ENCODE results near the gene METTL3. TPM values are rescaled to one million over a fixed set of nuclear protein-coding genes. Genes with fewer than 3 reads are reported as not detected.

Gene METTL3
- total RNA-seq, 4 donors from 2014 or later = 20.2 to 41.9 (median 29.5) TPM

GRCh38 chr14:21455592-21455911 lies 55.6 kb downstream of the METTL3 start:
- Histone ChIP-seq H3K27ac (peak overlapping the region; percentile 94 to 98 (median 95)), H3K4me3 (peak overlapping the region; percentile 57 to 95 (median 80)), H3K4me1 (peaks cover 0 to 42% (median 22%) of the 10 kb centered on the region in 4 donors), H3K36me3 (peaks cover 0 to 7% (median under 1%) of the 10 kb centered on the region in 4 donors), H3K9me3 (no peaks in the 10 kb centered on the region), H3K27me3 (no peaks in the 10 kb centered on the region)
- TF ChIP-seq POLR2A (IDR thresholded peaks at IDR 0.05) (no peak), POLR2AphosphoS5 (IDR thresholded peaks at IDR 0.05) (no peak), EP300 (IDR thresholded peaks at IDR 0.05; ENCODE audit: low read depth) (no peak)
- TF ChIP-seq, protein P1, sequence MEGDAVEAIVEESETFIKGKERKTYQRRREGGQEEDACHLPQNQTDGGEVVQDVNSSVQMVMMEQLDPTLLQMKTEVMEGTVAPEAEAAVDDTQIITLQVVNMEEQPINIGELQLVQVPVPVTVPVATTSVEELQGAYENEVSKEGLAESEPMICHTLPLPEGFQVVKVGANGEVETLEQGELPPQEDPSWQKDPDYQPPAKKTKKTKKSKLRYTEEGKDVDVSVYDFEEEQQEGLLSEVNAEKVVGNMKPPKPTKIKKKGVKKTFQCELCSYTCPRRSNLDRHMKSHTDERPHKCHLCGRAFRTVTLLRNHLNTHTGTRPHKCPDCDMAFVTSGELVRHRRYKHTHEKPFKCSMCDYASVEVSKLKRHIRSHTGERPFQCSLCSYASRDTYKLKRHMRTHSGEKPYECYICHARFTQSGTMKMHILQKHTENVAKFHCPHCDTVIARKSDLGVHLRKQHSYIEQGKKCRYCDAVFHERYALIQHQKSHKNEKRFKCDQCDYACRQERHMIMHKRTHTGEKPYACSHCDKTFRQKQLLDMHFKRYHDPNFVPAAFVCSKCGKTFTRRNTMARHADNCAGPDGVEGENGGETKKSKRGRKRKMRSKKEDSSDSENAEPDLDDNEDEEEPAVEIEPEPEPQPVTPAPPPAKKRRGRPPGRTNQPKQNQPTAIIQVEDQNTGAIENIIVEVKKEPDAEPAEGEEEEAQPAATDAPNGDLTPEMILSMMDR (IDR thresholded peaks at IDR 0.05) = no peak
- in situ Hi-C loops (cut with MboI; ENCODE audit: low pct_ligation_motif_present in 1 of 4, low pct_unique_long_range_greater_than_20kb in 1 of 4, low sequenced_read_pairs in 3 of 4) = no loop called here
- intact Hi-C loops (cut with DNase I; ENCODE audit: low total_unique reads) = loop anchor here (5.0 kb wide), 1 partner anchor 102 kb away; no protein-coding TSS in a partner anchor
- WGBS, 2 donors (ENCODE audit: low coverage in 1 of 2) = 0% methylated on average over 2 to 17 of the region's 17 CpGs
- no peak for DNase-seq

DNA sequence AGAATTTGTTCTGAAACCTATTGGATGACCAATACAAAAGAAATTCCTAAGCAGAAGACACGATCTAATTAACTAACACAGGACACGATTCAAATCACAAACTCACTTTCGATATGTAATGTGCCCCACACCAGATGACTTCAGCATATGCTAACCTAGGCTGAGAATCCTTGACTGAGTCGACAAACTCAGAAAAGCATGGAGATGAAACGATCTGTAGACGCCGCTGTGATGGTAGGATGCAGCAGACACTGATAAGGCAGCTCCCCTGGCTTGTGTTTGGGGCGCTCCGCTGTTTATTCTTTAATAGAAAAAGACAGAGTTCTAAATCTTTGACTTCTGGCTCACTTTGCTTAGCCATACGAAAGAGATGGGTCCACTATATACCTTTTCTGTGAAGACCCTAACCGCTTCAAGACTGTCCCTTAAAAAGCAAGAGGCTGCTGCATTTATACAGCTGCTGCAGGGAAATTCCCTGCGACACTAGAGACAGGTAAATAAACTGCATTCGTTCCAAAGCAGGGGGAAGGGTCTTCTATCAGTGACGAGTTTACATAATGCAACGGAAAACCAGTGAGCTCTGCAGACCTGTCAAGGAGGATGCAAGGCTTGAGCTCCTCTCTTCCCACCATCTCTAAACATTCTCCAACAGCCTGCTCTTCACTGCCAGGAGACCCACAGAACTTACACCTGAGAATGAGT lies 56.1 kb downstream of the METTL3 start:
- Histone ChIP-seq H3K27ac (peak overlapping the region; percentile 94 to 98 (median 95)), H3K27me3 (no peaks in the 10 kb centered on the region), H3K4me3 (peak overlapping the region; percentile 57 to 95 (median 80)), H3K4me1 (peaks cover 0 to 48% (median 24%) of the 10 kb centered on the region in 4 donors), H3K36me3 (peaks cover 0 to 6% (median 0%) of the 10 kb centered on the region in 4 donors), H3K9me3 (no peaks in the 10 kb centered on the region)
- TF ChIP-seq EP300 (IDR thresholded peaks at IDR 0.05; ENCODE audit: low read depth) (no peak), POLR2A (IDR thresholded peaks at IDR 0.05) (no peak), POLR2AphosphoS5 (IDR thresholded peaks at IDR 0.05) (no peak)
- intact Hi-C loops (cut with DNase I; ENCODE audit: low total_unique reads) (loop anchor here (5.0 kb wide), 1 partner anchor 102 kb away; no protein-coding TSS in a partner anchor), in situ Hi-C loops (cut with MboI; ENCODE audit: low pct_ligation_motif_present in 1 of 4, low pct_unique_long_range_greater_than_20kb in 1 of 4, low sequenced_read_pairs in 3 of 4) (no loop called here)
- 21 to 40% methylated on average over 10 to 15 of the region's 15 CpGs for WGBS, 2 donors (ENCODE audit: low coverage in 1 of 2)
- no peak for DNase-seq

DNA sequence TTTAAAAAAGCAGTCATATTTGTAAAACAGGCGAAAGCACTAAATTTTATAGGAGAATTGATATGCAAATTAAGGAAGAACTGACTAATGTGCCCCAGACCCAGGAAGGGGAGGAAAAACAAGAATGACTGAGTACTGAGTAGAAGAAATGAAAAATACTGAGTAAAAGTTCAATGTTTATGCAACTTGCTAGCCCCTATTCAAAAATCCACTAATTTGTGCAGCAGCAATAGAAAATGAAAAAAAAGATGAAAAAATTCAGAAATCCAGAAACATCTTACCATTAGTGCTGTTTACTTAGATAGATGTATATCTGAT lies 61.3 kb downstream of the METTL3 start:
- DNase-seq = no peak
- H3K4me1 ChIP-seq = peaks cover 0 to 48% (median 16%) of the 10 kb centered on the region in 4 donors
- no peak overlapping the region for H3K4me3 ChIP-seq
- no peaks in the 10 kb centered on the region for H3K27me3 ChIP-seq
- TF ChIP-seq POLR2A (IDR thresholded peaks at IDR 0.05) (no peak), POLR2AphosphoS5 (IDR thresholded peaks at IDR 0.05) (no peak), EP300 (IDR thresholded peaks at IDR 0.05; ENCODE audit: low read depth) (no peak)
- TF ChIP-seq, protein P1 (IDR thresholded peaks at IDR 0.05) = no peak
- intact Hi-C loops (cut with DNase I; ENCODE audit: low total_unique reads) = no loop called here
- no peaks in the 10 kb centered on the region for H3K9me3 ChIP-seq
- in situ Hi-C loops (cut with MboI; ENCODE audit: low pct_ligation_motif_present in 1 of 4, low pct_unique_long_range_greater_than_20kb in 1 of 4, low sequenced_read_pairs in 3 of 4) = no loop called here
- no peak overlapping the region for H3K27ac ChIP-seq
- 70 to 75% methylated on average over 1 of the region's 1 CpG for WGBS, 2 donors (ENCODE audit: low coverage in 1 of 2)
- peaks cover 0 to 6% (median 0%) of the 10 kb centered on the region in 4 donors for H3K36me3 ChIP-seq

Other genes with a start within 250 kb of the METTL3 start
- 100 to 1,000 TPM; 192 to 343 (median 212) TPM for gene HNRNPC, start 241.9 kb downstream of the METTL3 start, total RNA-seq
- under 1 TPM in 2 of 4 donors, not detected in 2; 0.27 to 0.48 TPM for gene RPGRIP1, start 231.3 kb downstream of the METTL3 start, total RNA-seq
- gene SUPT16H, start 127.3 kb downstream of the METTL3 start, total RNA-seq = 10 to 100 TPM; 21.5 to 43.5 (median 36.4) TPM
- 10 to 100 TPM; 46.2 to 59.7 (median 50.8) TPM for gene CHD8, start 55.2 kb downstream of the METTL3 start, total RNA-seq
- gene RAB2B, start 34.4 kb downstream of the METTL3 start, total RNA-seq = 10 to 100 TPM in 2 of 4 donors, 1 to 10 TPM in 2; 7.1 to 24.5 (median 13.7) TPM
- gene TOX4, start 34.1 kb downstream of the METTL3 start, total RNA-seq = 10 to 100 TPM; 30.8 to 76.7 (median 51.5) TPM
- 10 to 100 TPM in 1 of 4 donors, 1 to 10 TPM in 3; 2.2 to 36.3 (median 4.2) TPM for gene SALL2, start 15.0 kb upstream of the METTL3 start, total RNA-seq
- gene OR10G3, start 68.7 kb upstream of the METTL3 start, total RNA-seq = not detected
- not detected for gene OR10G2, start 123.6 kb upstream of the METTL3 start, total RNA-seq
- not detected for gene OR4E2, start 142.5 kb upstream of the METTL3 start, total RNA-seq
- gene OR4E1, start 162.5 kb upstream of the METTL3 start, total RNA-seq = not detected

All from transverse colon (tissue), 4 donors.